ENCODE data around the gene MAP3K21. TPM values are rescaled to one million over a fixed set of nuclear protein-coding genes. Genes with fewer than 3 reads are reported as not detected.

The MAP3K21 gene
- total and polyA plus RNA-seq, 9 of the 15 experiments (the other 6 are each of a cell fraction or from before 2014, with no cell fraction given): 0.23 to 0.86 (median 0.49) TPM

DNA sequence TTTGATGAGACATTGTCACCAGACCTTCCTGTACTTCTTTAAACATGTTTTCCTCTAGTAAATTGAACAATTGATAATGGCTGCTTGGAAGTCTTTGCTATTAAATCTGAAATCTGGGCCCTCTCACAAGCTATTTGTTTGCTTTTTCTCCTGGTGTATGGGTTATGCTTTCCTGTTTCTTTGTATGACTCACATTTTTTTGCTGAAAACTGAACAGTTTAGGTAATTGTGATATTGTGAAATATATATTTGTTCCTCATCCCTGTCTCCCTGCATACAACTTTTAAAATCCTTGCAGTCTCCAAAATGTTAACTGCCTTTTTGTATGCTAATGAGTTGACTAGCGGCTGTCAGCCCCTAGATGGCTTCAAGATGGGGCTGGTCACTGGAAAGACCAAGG is 61.6 kb downstream of the MAP3K21 start:
- intact Hi-C loops (cut with micrococcal nuclease): no loop called here
- CTCF ChIA-PET (ENCODE audit: low intra/inter-chr PET ratio): no interaction called here

More for the DNA sequence above, 61.6 kb downstream of the MAP3K21 start:
- Histone ChIP-seq H3K27ac (ENCODE audit: extremely low read depth, low read depth, low read length) (no peak overlapping the region), H3K4me3 (no peak overlapping the region), H3K9ac (ENCODE audit: insufficient read depth in 1 of 2, low read depth in 2 of 2, low read length in 2 of 2) (no peak overlapping the region), H2AFZ (ENCODE audit: low read depth, low read length) (no peak overlapping the region), H3K4me1 (replicated peaks in 1 of 2; ENCODE audit: control insufficient read depth in 2 of 2, insufficient read depth in 2 of 2, low read length in 2 of 2) (no peaks in the 10 kb centered on the region; a peak in 1 of 5 replicates), H4K20me1 (replicated peaks; ENCODE audit: control insufficient read depth, insufficient read depth, low read length) (no peaks in the 10 kb centered on the region), H3K4me2 (ENCODE audit: insufficient read depth, low read length) (no peak overlapping the region), H3K27me3 (ENCODE audit: control insufficient read depth in 2 of 2, insufficient read depth in 2 of 2, low read length in 2 of 2) (no peaks in the 10 kb centered on the region), H3K9me1 (ENCODE audit: control insufficient read depth, insufficient read depth, low read length) (no peaks in the 10 kb centered on the region), H3K9me3 (replicated peaks; ENCODE audit: control insufficient read depth, insufficient read depth, low read depth, low read length) (no peaks in the 10 kb centered on the region), H3K36me3 (ENCODE audit: control insufficient read depth, insufficient read depth, low read length) (no peaks in the 10 kb centered on the region), H3K79me2 (ENCODE audit: control insufficient read depth, insufficient read depth, low read length) (no peaks in the 10 kb centered on the region)
- no peak for ATAC-seq
- 0% methylated on average over 1 of the region's 1 CpG for WGBS (ENCODE audit: insufficient coverage, low coverage, missing lambda C conversion rate)
- no TSS peak for BruUV-seq (replicated peaks)
- no peak for FAIRE-seq
- TF ChIP-seq STAT5B (CRISPR knock-in tag; IDR thresholded peaks at IDR 0.05): no peak
- TF ChIP-seq, protein P1, sequence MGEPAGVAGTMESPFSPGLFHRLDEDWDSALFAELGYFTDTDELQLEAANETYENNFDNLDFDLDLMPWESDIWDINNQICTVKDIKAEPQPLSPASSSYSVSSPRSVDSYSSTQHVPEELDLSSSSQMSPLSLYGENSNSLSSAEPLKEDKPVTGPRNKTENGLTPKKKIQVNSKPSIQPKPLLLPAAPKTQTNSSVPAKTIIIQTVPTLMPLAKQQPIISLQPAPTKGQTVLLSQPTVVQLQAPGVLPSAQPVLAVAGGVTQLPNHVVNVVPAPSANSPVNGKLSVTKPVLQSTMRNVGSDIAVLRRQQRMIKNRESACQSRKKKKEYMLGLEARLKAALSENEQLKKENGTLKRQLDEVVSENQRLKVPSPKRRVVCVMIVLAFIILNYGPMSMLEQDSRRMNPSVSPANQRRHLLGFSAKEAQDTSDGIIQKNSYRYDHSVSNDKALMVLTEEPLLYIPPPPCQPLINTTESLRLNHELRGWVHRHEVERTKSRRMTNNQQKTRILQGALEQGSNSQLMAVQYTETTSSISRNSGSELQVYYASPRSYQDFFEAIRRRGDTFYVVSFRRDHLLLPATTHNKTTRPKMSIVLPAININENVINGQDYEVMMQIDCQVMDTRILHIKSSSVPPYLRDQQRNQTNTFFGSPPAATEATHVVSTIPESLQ (CRISPR knock-in tag; IDR thresholded peaks at IDR 0.05): no peak
- TF ChIP-seq, protein P2, sequence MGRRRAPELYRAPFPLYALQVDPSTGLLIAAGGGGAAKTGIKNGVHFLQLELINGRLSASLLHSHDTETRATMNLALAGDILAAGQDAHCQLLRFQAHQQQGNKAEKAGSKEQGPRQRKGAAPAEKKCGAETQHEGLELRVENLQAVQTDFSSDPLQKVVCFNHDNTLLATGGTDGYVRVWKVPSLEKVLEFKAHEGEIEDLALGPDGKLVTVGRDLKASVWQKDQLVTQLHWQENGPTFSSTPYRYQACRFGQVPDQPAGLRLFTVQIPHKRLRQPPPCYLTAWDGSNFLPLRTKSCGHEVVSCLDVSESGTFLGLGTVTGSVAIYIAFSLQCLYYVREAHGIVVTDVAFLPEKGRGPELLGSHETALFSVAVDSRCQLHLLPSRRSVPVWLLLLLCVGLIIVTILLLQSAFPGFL (CRISPR knock-in tag; IDR thresholded peaks at IDR 0.05): no peak
- no peak for TF ChIP-seq FOXP1 (CRISPR knock-in tag; IDR thresholded peaks at IDR 0.05)
- no peak for TF ChIP-seq MTA1 (IDR thresholded peaks at IDR 0.05; ENCODE audit: borderline replicate concordance)
- TF ChIP-seq ZNF212 (CRISPR knock-in tag; IDR thresholded peaks at IDR 0.05): no peak
- TF ChIP-seq ZNF263 (CRISPR knock-in tag; IDR thresholded peaks at IDR 0.05; ENCODE audit: borderline replicate concordance): no peak
- TF ChIP-seq ZSCAN32 (CRISPR knock-in tag; IDR thresholded peaks at IDR 0.05): no peak
- TF ChIP-seq, protein P3, sequence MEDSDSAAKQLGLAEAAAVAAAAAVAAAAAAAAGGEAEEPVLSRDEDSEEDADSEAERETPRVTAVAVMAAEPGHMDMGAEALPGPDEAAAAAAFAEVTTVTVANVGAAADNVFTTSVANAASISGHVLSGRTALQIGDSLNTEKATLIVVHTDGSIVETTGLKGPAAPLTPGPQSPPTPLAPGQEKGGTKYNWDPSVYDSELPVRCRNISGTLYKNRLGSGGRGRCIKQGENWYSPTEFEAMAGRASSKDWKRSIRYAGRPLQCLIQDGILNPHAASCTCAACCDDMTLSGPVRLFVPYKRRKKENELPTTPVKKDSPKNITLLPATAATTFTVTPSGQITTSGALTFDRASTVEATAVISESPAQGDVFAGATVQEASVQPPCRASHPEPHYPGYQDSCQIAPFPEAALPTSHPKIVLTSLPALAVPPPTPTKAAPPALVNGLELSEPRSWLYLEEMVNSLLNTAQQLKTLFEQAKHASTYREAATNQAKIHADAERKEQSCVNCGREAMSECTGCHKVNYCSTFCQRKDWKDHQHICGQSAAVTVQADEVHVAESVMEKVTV (CRISPR knock-in tag; IDR thresholded peaks at IDR 0.05): no peak
- in situ Hi-C loops (cut with MboI): loop anchor here (25.0 kb wide), 1 partner anchor 673 kb away; no protein-coding TSS in a partner anchor
- DNase-seq (ENCODE audit: extremely low read depth in 1 of 4, low spot score in 3 of 4): no peak
- POLR2A ChIA-PET: no interaction called here
